Mucosa of descending colon (tissue), 3 donors: ENCODE measurements around the gene IPO5. TPM values are rescaled to one million over a fixed set of nuclear protein-coding genes. Genes with fewer than 3 reads are reported as not detected.

Experiments
- ATAC-seq: fragments of 200-7000 bp; cut with Tn5 transposase; one replicate; pipeline ENCODE4 v1.9.1; 2020; ENCODE audit warnings: mild to moderate bottlenecking, moderate library complexity
- DNase-seq, 3 donors: peaks; one replicate each; pipeline ENCODE4 v3.0.0-alpha.2; 2020
- H3K36me3 ChIP-seq: fragments of 200-600 bp; one replicate; pipeline ENCODE4 v1.8.0; 2021; ENCODE audit warnings: low read depth, mild to moderate bottlenecking
- H3K4me1 ChIP-seq: fragments of 200-600 bp; one replicate; pipeline ENCODE4 v1.8.0; 2021; ENCODE audit warnings: low read depth, mild to moderate bottlenecking
- H3K4me3 ChIP-seq: fragments of 200-600 bp; one replicate; pipeline ENCODE4 v1.8.0; 2021; ENCODE audit warnings: mild to moderate bottlenecking
- H3K9me3 ChIP-seq: fragments of 200-600 bp; one replicate; pipeline ENCODE4 v1.8.0; 2021; ENCODE audit warnings: mild to moderate bottlenecking
- CTCF ChIP-seq: fragments of 200-600 bp; IDR thresholded peaks from one replicate; pipeline ENCODE4 v1.8.0; 2022; ENCODE audit warnings: antibody characterized with exemption, mild to moderate bottlenecking
- intact Hi-C, 2 donors: fragments of 100-400 bp; cut with DNase I in 1 of 2; cut with micrococcal nuclease in 1 of 2; formaldehyde crosslinking; loops; one replicate each; pipeline versions ENCODE4 v1.11.0 to v1.11.1; 2022; cut with DNase I, micrococcal nuclease
- total RNA-seq, 3 donors: library from RNA; stranded (reverse); fragmentation: NEBNext Ultra II Directional in 2 of 3; extraction: Animal tissue kit (Norgen Biotek cat#: 25700) in 2 of 3; gene quantifications; one replicate each; pipeline versions ENCODE4 v1.2.1 to v1.2.4, GENCODE V29; 2021 to 2023
- donor health status: DM: no; HTN: no; CAD: no; lungs with moderate emphysema.
- donor health status: DM: no; HTN: no; CAD: no.
- donor health status: DM: no; HTN: yes; CAD: no.

The IPO5 gene
- total RNA-seq, 3 donors from 2014 or later = 66.6 to 112 (median 68.3) TPM

GRCh38 chr13:97933776-97934175, 19.7 kb upstream of the IPO5 start:
- ATAC-seq (no peak), DNase-seq (no peak)
- H3K4me1 ChIP-seq = no peaks in the 10 kb centered on the region
- TF ChIP-seq CTCF = no peak
- H3K36me3 ChIP-seq = no peaks in the 10 kb centered on the region
- no peak overlapping the region for H3K4me3 ChIP-seq
- intact Hi-C loops = no loop called here
- H3K9me3 ChIP-seq = no peaks in the 10 kb centered on the region

GRCh38 chr13:97934590-97934989, 18.9 kb upstream of the IPO5 start:
- ATAC-seq (no peak), DNase-seq (no peak)
- no peaks in the 10 kb centered on the region for H3K36me3 ChIP-seq
- no peaks in the 10 kb centered on the region for H3K4me1 ChIP-seq
- no peaks in the 10 kb centered on the region for H3K9me3 ChIP-seq
- H3K4me3 ChIP-seq = no peak overlapping the region
- intact Hi-C loops = no loop called here
- TF ChIP-seq CTCF = no peak

GRCh38 chr13:97935071-97935470, 18.4 kb upstream of the IPO5 start:
- intact Hi-C loops = no loop called here
- ATAC-seq = no peak

DNA sequence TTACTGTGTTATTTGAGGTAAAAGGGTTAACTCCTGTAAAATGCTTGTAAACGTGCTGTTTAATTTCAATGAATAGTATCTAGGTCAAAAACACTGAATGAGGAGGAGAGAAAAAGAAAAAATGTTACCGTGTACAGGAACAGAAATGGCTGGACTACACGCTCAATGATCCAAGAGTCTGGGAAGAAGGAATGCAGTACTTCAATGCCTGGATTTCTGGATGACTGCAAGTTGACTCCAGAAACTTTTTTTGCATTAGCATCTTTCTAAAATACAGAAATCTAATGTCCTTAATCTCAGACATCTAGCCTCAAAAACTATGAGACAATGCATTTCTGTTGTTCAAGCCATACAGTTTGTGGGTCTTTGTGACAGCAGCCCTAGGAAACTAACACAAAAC, 17.4 kb upstream of the IPO5 start:
- H3K9me3 ChIP-seq = no peaks in the 10 kb centered on the region
- H3K4me3 ChIP-seq = no peak overlapping the region
- no peak for ATAC-seq
- no peak for TF ChIP-seq CTCF
- DNase-seq = no peak
- no peaks in the 10 kb centered on the region for H3K36me3 ChIP-seq
- intact Hi-C loops = no loop called here
- no peaks in the 10 kb centered on the region for H3K4me1 ChIP-seq

More at GRCh38 chr13:97935071-97935470, 18.4 kb upstream of the IPO5 start:
- no peak for TF ChIP-seq CTCF
- DNase-seq = no peak
- H3K4me3 ChIP-seq = no peak overlapping the region
- H3K4me1 ChIP-seq = no peaks in the 10 kb centered on the region
- H3K36me3 ChIP-seq = no peaks in the 10 kb centered on the region
- no peaks in the 10 kb centered on the region for H3K9me3 ChIP-seq

DNA sequence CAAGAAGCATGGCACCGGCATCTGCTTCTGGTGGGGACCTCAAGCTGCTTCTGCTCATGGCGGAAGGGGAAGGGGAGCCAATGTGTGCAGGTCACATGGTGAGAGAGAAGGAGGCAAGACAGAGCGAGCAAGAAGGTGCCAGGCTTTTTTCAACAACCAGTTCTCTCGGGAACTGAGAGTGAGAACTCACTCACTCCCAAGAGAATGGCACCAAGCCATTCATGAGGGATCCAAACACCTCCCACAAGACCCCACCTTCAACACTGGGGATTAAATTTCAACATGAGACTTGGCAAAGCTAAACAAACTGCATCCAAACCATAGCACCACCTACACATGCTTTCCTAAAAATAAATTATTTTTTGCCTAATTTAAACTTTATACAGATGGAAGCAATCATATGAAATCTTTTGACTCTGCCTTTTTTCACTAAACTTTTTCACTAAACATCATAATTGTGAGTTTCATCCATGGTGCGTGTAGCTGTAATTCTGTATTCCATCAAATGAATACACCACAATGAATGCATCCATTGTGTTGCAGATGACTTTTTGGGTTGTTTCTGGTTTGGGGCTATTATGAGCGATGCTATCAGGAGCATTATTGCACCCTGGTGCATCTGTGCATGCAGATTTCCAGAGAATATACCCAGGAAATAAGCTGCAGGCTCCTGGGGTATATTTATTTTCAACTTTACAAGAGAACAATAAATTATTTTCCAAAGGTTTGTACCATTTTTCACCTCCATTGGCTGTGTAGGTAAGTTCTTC, 14.6 kb upstream of the IPO5 start:
- ATAC-seq (no peak), DNase-seq (no peak)
- no peak overlapping the region for H3K4me3 ChIP-seq
- H3K9me3 ChIP-seq = no peaks in the 10 kb centered on the region
- H3K4me1 ChIP-seq = no peaks in the 10 kb centered on the region
- intact Hi-C loops = no loop called here
- TF ChIP-seq CTCF = no peak
- H3K36me3 ChIP-seq = no peaks in the 10 kb centered on the region
